ENCODE results near the gene MBOAT2.

DNA sequence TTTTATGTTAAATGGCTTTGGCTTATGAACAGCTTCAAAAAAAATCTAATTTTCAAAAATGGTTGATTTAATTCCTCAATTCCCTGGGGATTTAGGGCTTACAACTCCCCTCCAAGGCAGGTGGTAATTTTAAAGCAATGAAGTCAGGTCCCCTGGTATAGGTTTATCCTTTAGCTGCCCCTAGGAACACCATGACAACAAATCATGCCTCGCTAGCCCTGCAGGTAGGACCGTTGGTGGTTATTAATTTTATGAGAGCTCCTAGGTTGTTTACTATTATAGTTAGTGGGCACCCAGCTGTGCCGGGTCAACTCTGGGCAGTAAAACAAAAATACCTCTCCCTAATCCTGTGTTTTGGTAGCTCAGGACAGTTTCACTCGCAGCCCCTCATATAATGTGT is 26.2 kb upstream of the MBOAT2 start:
- TF ChIP-seq, protein P1, sequence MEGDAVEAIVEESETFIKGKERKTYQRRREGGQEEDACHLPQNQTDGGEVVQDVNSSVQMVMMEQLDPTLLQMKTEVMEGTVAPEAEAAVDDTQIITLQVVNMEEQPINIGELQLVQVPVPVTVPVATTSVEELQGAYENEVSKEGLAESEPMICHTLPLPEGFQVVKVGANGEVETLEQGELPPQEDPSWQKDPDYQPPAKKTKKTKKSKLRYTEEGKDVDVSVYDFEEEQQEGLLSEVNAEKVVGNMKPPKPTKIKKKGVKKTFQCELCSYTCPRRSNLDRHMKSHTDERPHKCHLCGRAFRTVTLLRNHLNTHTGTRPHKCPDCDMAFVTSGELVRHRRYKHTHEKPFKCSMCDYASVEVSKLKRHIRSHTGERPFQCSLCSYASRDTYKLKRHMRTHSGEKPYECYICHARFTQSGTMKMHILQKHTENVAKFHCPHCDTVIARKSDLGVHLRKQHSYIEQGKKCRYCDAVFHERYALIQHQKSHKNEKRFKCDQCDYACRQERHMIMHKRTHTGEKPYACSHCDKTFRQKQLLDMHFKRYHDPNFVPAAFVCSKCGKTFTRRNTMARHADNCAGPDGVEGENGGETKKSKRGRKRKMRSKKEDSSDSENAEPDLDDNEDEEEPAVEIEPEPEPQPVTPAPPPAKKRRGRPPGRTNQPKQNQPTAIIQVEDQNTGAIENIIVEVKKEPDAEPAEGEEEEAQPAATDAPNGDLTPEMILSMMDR (optimal IDR thresholded peaks at IDR 0.05 in 1 of 3, IDR thresholded peaks at IDR 0.05 in 1 of 3, conservative IDR thresholded peaks at IDR 0.05 in 1 of 3; ENCODE audit: extremely low read depth in 1 of 3, insufficient read depth in 2 of 3, low read length in 3 of 3) = no peak
- TF ChIP-seq EZH2 (IDR thresholded peaks at IDR 0.05; ENCODE audit: low read length) = no peak

Measured in keratinocyte (primary cell).